DND-41 (cell line): ENCODE results near the gene ACBD4.

Source experiments
- ATAC-seq: fragments of 200-7000 bp; cut with Tn5 transposase; 3 replicates; pipeline ENCODE4 v1.9.1; 2021; ENCODE audit warnings: low read depth; ENCODE audit not compliant: insufficient read depth
- DNase-seq: peaks from one replicate; pipeline ENCODE4 v3.0.0-alpha.2; 2020
- H2AFZ ChIP-seq: 2 replicates; pipeline ENCODE4 v1.6.0; 2012; ENCODE audit warnings: low read depth, low read length
- H3K27ac ChIP-seq: 2 replicates; pipeline ENCODE4 v1.5.1; 2012; ENCODE audit warnings: low read length, inconsistent platforms
- H3K27me3 ChIP-seq: fragments of 200-600 bp; sonication (generic); 2 replicates; pipeline ENCODE4 v1.6.0; 2012; ENCODE audit warnings: low read length, mild to moderate bottlenecking, inconsistent platforms; ENCODE audit not compliant: insufficient read depth, poor library complexity
- H3K36me3 ChIP-seq: 2 replicates; pipeline ENCODE4 v1.5.1; 2012; ENCODE audit warnings: low read length, inconsistent platforms; ENCODE audit not compliant: insufficient read depth
- H3K4me1 ChIP-seq: 2 replicates; pipeline ENCODE4 v1.5.1; 2012; ENCODE audit warnings: mild to moderate bottlenecking, low read length; ENCODE audit not compliant: insufficient read depth
- H3K4me2 ChIP-seq: 2 replicates; pipeline ENCODE4 v1.6.0; 2012; ENCODE audit warnings: mild to moderate bottlenecking, moderate library complexity, low read length, inconsistent platforms; ENCODE audit not compliant: insufficient read depth
- H3K4me3 ChIP-seq, 2 experiments: fragments of 200-600 bp in 1 of 2; shearing (Covaris generic) in 1 of 2; 2 replicates each; pipeline ENCODE4 v1.5.1; 2012 to 2016; ENCODE audit warnings: inconsistent platforms in 2 of 2, low read length in 2 of 2, mild to moderate bottlenecking in 2 of 2, low read depth in 1 of 2, moderate library complexity in 1 of 2
- H3K79me2 ChIP-seq: 2 replicates; pipeline ENCODE4 v1.6.0; 2012; ENCODE audit warnings: low read length, inconsistent platforms; ENCODE audit not compliant: insufficient read depth
- H3K9ac ChIP-seq: 2 replicates; pipeline ENCODE4 v1.6.0; 2012; ENCODE audit warnings: low read depth, mild to moderate bottlenecking, inconsistent platforms, low read length, moderate library complexity
- H3K9me3 ChIP-seq: 2 replicates; pipeline ENCODE4 v1.5.1; 2012; ENCODE audit warnings: low read length, moderate library complexity, mild to moderate bottlenecking, inconsistent platforms; ENCODE audit not compliant: insufficient read depth, severe bottlenecking
- H4K20me1 ChIP-seq: 2 replicates; pipeline ENCODE4 v1.6.0; 2012; ENCODE audit warnings: low read length; ENCODE audit not compliant: insufficient read depth
- EZH2 ChIP-seq: IDR thresholded peaks from 3 replicates; pipeline ENCODE4 v1.6.1; 2012; ENCODE audit warnings: borderline replicate concordance, low read depth, mild to moderate bottlenecking, moderate library complexity, low read length, inconsistent platforms; ENCODE audit not compliant: severe bottlenecking
- TF ChIP-seq, protein P1 (sequence below): IDR thresholded peaks from 2 replicates; pipeline ENCODE4 v1.5.1; 2012; ENCODE audit warnings: borderline replicate concordance, low read length, moderate library complexity, mild to moderate bottlenecking; ENCODE audit not compliant: poor library complexity, severe bottlenecking; ENCODE audit errors: extremely low read depth

Gene ACBD4

DNA sequence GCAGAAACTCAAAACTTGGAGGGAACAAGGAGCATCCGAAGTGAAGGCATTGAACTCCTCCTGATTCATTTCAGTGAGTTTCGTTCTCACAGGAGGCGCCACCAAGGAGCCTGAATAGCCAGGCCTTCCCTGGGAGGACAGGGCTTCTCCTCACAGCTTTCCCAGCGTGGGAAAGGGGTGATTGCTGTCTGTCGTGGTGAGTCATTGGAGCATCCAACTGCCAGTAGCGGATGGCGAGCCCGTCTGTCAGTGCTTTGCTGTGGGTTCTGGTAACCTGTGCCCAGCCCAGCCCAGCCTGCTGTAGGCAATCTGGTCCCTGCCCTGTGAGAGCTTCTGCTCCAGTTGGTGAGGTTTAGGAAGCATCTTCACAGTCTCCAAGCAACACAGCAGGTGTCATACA is 31.5 kb upstream of the ACBD4 start:
- Histone ChIP-seq H3K27me3 (no peaks in the 10 kb centered on the region), H3K4me1 (no peaks in the 10 kb centered on the region), H4K20me1 (peaks cover 19% of the 10 kb centered on the region; the same call in 1 of the 2 replicates), H3K4me3 (no peak overlapping the region), H2AFZ (no peak overlapping the region), H3K36me3 (peaks cover 90% of the 10 kb centered on the region), H3K27ac (no peak overlapping the region), H3K9ac (no peak overlapping the region), H3K4me2 (no peak overlapping the region), H3K9me3 (no peaks in the 10 kb centered on the region), H3K79me2 (no peaks in the 10 kb centered on the region)
- no peak for ATAC-seq
- DNase-seq, result no peak
- TF ChIP-seq, protein P1, sequence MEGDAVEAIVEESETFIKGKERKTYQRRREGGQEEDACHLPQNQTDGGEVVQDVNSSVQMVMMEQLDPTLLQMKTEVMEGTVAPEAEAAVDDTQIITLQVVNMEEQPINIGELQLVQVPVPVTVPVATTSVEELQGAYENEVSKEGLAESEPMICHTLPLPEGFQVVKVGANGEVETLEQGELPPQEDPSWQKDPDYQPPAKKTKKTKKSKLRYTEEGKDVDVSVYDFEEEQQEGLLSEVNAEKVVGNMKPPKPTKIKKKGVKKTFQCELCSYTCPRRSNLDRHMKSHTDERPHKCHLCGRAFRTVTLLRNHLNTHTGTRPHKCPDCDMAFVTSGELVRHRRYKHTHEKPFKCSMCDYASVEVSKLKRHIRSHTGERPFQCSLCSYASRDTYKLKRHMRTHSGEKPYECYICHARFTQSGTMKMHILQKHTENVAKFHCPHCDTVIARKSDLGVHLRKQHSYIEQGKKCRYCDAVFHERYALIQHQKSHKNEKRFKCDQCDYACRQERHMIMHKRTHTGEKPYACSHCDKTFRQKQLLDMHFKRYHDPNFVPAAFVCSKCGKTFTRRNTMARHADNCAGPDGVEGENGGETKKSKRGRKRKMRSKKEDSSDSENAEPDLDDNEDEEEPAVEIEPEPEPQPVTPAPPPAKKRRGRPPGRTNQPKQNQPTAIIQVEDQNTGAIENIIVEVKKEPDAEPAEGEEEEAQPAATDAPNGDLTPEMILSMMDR, result no peak
- no peak for TF ChIP-seq EZH2

- Histone ChIP-seq H3K4me1 (no peaks in the 10 kb centered on the region), H3K9ac (no peak overlapping the region), H3K4me3 (no peak overlapping the region), H3K79me2 (no peaks in the 10 kb centered on the region), H3K36me3 (peaks cover 88% of the 10 kb centered on the region), H4K20me1 (peaks cover 20% of the 10 kb centered on the region; the same call in 1 of the 2 replicates), H3K27me3 (no peaks in the 10 kb centered on the region), H3K4me2 (no peak overlapping the region), H3K27ac (no peak overlapping the region), H2AFZ (no peak overlapping the region), H3K9me3 (no peaks in the 10 kb centered on the region)
- TF ChIP-seq EZH2, result no peak
- TF ChIP-seq, protein P1, result no peak
- DNase-seq, result no peak
- ATAC-seq, result no peak
These were observed 31.0 kb upstream of the ACBD4 start for GRCh38 chr17:45104497-45104896.

- Histone ChIP-seq H3K27me3 (no peaks in the 10 kb centered on the region), H4K20me1 (peaks cover 20% of the 10 kb centered on the region; the same call in 1 of the 2 replicates)
These were observed 30.4 kb upstream of the ACBD4 start for GRCh38 chr17:45104907-45105624.

More at GRCh38 chr17:45104907-45105624, 30.4 kb upstream of the ACBD4 start:
- Histone ChIP-seq H3K27ac (no peak overlapping the region), H3K79me2 (no peaks in the 10 kb centered on the region), H3K9ac (no peak overlapping the region), H3K4me3 (no peak overlapping the region), H3K36me3 (peaks cover 82% of the 10 kb centered on the region), H3K4me1 (no peaks in the 10 kb centered on the region), H2AFZ (no peak overlapping the region), H3K4me2 (no peak overlapping the region), H3K9me3 (no peaks in the 10 kb centered on the region)
- ATAC-seq (no peak), DNase-seq (no peak)
- no peak for TF ChIP-seq EZH2
- TF ChIP-seq, protein P1, result peak; percentile 16
